Stimulated activated CD4-positive, alpha-beta T cell treated with anti-CD3 and anti-CD28 coated beads, Interleukin-2, amount 100 ng/mL, for 48 hours (primary cell): ENCODE results near the gene LSS.
A peak's percentile ranks its signal among the peaks of the same experiment; 100 is the strongest.
"Not testable (repeated sequence)": the region's sequence is repeated elsewhere in the genome, so short reads cannot be mapped to it uniquely, and the experiment has no call there.

Experiments
- DNase-seq, 2 donors: peaks; one replicate each; pipeline ENCODE4 v3.0.0-alpha.2; 2020

Gene LSS

DNA sequence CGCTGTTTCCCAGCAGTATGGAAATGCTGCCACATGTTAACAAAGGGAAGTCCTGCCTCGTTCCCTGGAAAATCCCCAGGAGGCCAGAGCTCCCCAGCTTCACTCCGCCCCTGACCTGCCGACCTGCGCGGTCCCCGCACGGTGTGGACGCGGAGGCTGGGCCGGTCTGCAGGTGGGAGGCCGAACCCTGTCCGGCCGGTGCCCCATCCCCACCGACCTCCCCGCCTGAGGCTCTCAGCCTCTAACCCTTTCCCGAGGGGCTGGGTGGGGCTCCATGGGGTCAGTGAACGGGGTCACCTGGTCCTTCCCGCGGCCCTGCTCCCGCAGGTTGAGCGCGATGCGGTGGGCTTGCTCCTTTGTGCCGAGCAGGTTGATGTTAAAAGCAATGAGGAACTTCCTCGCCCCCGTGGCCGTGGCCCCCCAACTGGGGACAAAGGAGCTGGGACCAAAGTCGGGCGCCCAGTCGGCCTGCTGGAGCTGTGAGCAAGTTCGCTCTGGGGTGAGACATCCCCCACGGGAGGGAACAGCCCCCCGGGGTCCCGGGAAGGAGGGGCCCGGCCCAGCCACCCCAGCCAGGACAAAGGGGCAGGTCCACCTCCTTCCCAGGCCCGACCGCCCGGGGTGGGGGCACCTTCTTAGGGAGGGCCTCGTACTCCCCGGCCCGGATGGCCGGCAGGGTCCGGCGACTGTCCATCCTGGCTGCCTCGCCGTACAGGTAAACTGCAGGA, 77.1 kb downstream of the LSS start:
- DNase-seq = no peak

- no peak for DNase-seq
These were observed 78.0 kb downstream of the LSS start for GRCh38 chr21:46150491-46151121.

DNA sequence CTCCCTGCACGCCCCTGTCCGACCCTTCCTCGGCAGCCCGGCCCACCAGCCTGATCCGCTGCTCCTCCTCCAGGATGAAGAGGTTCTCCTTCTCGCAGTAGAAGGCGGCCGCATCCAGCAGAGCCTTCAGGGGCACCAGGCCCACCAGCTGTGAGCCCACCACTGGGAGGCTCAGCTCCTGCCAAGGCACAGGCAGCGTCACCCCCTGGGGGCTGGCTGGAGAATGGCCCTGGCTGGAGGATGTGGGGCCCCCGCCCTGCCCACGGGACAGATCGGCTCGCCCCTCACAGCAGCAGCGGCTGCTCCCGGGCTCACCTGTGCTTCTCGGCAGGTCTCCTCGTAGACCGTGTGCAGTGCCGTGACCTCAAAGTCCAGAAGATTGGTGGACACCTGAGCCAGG, 78.5 kb downstream of the LSS start:
- no peak for DNase-seq

DNA sequence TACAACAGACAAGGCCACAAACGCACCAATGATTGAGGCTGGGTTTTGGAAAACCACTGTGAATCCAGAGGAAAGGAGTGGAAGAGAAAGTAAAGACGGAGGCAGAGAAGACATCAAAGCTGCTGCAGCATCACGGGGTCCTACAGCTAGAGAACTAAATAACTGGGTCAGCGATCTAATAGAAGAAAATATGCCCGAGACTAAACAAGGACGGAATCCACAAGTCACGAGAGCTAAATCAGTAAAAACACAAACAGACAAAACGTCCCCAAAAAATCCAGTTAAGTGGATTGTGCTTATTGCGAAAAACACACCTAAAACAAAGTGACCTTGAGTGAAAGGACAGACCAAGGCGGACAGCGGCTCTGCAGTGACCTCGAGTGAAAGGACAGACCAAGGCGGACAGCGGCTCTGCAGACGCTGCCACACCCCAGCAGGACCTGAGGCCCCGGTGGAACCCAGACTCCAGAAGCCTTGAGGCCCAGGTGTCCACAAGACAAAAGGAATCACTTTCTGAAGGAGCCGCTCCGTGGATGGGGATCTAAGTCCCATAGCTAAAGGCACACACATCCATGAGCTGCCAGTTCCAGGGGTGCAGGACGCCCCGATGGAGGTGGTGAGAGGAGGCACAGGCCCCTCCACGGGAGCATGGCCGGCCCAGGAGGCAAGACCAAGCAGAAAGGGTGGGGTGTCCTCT, 79.2 kb downstream of the LSS start:
- no peak for DNase-seq

DNA sequence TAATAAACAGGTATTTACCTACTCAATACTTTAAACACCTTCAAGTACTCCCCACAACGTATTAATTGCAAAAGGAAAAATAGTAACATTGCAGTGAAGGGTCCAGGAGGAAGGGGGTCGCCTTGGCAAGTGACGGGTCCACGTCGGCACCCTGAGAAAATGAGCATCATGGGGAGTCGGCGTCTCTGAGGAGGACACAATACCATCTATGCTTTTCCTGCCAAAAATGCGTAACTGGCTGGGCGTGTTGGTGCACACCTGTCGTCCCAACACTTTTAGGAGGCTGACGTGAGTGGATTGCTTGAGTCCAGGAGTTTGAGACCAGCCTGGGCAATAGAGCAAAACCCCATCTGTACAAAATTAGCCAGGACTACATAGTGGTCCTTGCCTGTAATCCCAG, 80.5 kb downstream of the LSS start:
- DNase-seq = no peak

DNA sequence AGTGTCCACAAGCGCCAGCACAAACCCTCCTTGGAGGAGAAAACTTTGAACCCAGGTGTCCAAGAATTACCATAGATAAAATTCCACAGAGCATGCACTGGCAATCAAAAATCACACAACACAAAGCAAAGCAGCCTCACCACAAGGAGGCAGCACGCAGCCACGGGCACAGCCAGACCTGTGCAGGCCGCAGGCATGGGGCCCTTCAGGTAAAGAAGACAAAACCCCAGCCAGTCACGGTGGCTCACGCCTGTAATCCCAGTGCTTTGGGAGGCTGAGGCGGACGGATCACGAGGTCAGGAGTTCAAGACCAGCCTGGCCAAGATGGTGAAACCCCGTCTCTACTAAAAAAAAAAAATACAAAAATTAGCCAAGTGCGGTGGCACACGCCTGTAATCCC, 81.1 kb downstream of the LSS start:
- peak; percentile 42 to 44 for DNase-seq

- no peak for DNase-seq
These were observed 81.7 kb downstream of the LSS start for GRCh38 chr21:46146856-46147255.

GRCh38 chr21:46145840-46146691, 82.5 kb downstream of the LSS start:
- no peak for DNase-seq

- DNase-seq = no peak
These were observed 83.3 kb downstream of the LSS start for GRCh38 chr21:46145159-46145839.

GRCh38 chr21:46144464-46145070, 84.0 kb downstream of the LSS start:
- DNase-seq = no peak

DNA sequence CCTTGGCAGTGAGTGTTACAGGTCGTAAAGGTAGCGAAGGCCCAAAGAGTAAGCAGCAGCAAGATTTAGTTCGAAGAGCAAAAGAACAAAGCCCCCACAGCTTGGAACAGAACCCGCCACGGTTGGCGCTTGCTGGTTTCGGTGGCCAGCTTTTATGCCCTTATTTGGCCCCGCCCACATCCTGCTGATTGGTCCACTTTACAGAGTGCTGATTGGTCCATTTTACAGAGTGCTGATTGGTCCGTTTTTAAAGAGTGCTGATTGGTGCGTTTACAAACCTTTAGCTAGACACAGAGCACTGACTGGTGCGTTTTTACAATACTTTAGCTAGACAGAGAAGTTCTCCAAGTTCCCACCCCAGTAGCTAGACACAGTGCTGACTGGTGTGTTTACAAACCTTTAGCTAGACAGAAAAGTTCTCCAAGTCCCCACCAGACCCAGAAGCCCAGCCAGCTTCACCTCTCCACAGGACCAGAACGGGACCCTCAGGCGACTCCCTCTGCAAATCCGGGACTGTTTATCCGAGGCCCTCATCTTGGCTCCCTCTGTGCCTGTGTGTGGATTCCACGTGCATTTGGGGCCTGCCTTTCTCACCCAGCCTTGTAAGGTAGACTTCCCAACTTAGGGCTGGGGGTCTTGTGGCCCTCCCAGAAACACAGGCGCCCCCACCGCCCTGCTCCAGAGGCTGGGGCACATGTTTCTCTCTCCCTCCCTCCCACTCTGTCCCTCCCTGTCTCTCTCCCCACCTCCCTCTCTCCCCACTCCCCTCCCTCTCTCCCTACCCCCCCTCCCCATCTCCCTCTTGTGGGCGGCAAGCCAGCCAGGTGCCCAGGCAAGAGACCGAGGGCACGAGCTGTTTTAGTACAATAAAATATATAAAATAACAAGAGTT, 85.7 kb downstream of the LSS start:
- DNase-seq = no peak

DNA sequence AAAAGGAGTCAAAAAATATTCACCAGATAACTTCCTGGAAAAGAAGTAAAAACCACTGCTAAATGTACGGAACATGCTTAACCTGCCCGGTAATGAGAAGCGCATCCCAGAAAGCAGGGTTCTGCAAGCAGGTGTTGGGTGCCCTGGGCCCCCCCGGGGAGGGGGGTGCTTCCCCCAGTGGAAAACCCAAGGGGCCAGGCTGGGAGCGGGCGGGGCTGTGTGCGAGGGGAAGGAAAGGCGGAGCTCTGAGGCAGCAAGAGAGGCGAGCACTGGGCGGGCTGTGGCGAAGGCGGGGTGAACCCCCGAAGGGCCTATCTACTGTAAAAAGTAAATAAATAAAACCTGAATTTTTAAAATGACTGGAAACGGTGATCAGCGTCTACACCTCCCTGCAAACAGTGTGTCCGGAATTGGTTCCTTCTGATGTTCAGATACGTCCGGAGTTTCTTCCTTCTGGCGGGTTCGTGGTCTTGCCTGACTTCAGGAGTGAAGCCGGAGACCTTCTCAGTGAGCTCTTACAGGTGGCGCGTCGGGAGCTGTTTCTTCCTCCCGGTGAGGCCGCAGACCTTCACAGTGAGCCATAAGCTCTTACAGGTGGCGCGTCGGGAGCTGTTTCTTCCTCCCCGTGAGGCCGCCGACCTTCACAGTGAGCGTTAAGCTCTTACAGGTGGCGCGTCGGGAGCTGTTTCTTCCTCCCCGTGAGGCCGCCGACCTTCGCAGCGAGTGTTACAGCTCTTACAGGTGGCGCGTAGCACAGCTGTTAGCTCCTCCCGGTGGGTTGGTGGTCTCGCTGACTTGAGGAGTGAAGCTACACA, 86.6 kb downstream of the LSS start:
- DNase-seq = no peak

- DNase-seq = not testable (repeated sequence)
These were observed 88.1 kb downstream of the LSS start for GRCh38 chr21:46140352-46141003.

DNA sequence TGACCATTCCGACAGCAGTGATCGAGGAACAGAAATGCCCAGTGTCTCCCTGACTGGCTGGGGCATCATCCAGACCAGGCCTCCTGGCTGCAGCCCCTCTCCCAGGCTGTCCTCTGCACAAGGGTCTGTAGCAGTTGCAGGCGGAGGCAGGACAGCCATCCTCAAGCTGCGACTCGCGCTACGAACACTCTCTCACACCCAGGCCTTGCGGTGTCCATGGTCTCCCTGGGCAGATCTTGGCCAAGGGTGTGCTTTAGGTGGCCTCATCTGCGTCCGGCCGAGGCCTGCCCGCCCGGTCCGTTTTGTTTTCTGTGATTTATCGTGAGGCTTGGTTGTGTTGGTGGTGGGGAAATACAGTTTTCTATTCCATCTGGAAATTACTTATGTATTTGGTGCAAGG, 88.9 kb downstream of the LSS start:
- no peak for DNase-seq

- DNase-seq = no peak
These were observed 90.1 kb downstream of the LSS start for GRCh38 chr21:46138383-46138970.
